WTC11 (cell line): ENCODE results near the gene TMEM38B.

Source experiments
- ATF3 ChIP-seq: sonication (generic); formaldehyde crosslinking; conservative IDR thresholded peaks from 2 replicates; pipeline ENCODE4 v1.8.1; 2022; ENCODE audit warnings: mild to moderate bottlenecking, missing genetic modification reagents
- CTCF ChIP-seq: fragments of 200-600 bp; IDR thresholded peaks from 2 replicates; pipeline ENCODE4 v1.8.0; 2022; ENCODE audit warnings: antibody characterized with exemption
- GABPB1 ChIP-seq: sonication (generic); formaldehyde crosslinking; IDR thresholded peaks from 2 replicates; pipeline ENCODE4 v1.8.1; 2023; ENCODE audit warnings: mild to moderate bottlenecking, missing genetic modification reagents
- HMGA2 ChIP-seq: fragments of 250-450 bp; sonication (Bioruptor Pico); IDR thresholded peaks from 2 replicates; pipeline ENCODE4 v1.4.0; 2021; ENCODE audit warnings: mild to moderate bottlenecking, moderate library complexity
- JAZF1 ChIP-seq: fragments of 250-450 bp; sonication (Bioruptor Pico); IDR thresholded peaks from 2 replicates; pipeline ENCODE4 v1.9.0; 2021; ENCODE audit warnings: moderate library complexity, mild to moderate bottlenecking, inconsistent platforms
- NFE2L1 ChIP-seq: sonication (generic); formaldehyde crosslinking; IDR thresholded peaks from 2 replicates; pipeline ENCODE4 v1.8.1; 2023; ENCODE audit warnings: missing genetic modification reagents
- NFYB ChIP-seq: sonication (generic); formaldehyde crosslinking; conservative IDR thresholded peaks from 2 replicates; pipeline ENCODE4 v1.8.0; 2022; ENCODE audit warnings: low read depth, missing genetic modification reagents
- TEAD4 ChIP-seq: sonication (generic); formaldehyde crosslinking; IDR thresholded peaks from 2 replicates; pipeline ENCODE4 v1.8.0; 2022; ENCODE audit warnings: mild to moderate bottlenecking, missing genetic modification reagents
- TP53 ChIP-seq: sonication (generic); formaldehyde crosslinking; IDR thresholded peaks from 2 replicates; pipeline ENCODE4 v1.8.1; 2023; ENCODE audit warnings: mild to moderate bottlenecking, missing genetic modification reagents
- ZNF263 ChIP-seq: sonication (generic); formaldehyde crosslinking; IDR thresholded peaks from 2 replicates; pipeline ENCODE4 v1.8.1; 2022; ENCODE audit warnings: low read depth, mild to moderate bottlenecking, moderate library complexity, missing genetic modification reagents
- ZNF396 ChIP-seq: fragments of 250-450 bp; sonication (Bioruptor Pico); IDR thresholded peaks from 2 replicates; pipeline ENCODE4 v1.8.0; 2021; ENCODE audit warnings: mild to moderate bottlenecking, moderate library complexity, borderline replicate concordance

GRCh38 chr9:105697871-105698270 is 3.5 kb downstream of the TMEM38B start:
- TF ChIP-seq CTCF (no peak), ATF3 (CRISPR knock-in tag) (no peak), TEAD4 (CRISPR knock-in tag) (no peak), TP53 (CRISPR knock-in tag) (no peak), ZNF396 (CRISPR knock-in tag) (no peak), HMGA2 (CRISPR knock-in tag) (no peak), NFYB (CRISPR knock-in tag) (no peak), NFE2L1 (CRISPR knock-in tag) (no peak), ZNF263 (CRISPR knock-in tag) (no peak), GABPB1 (CRISPR knock-in tag) (no peak), JAZF1 (no peak)
